Measurements from ENCODE around the gene ARMH3.

- no peak for TF ChIP-seq POLR2AphosphoS5 (IDR thresholded peaks at IDR 0.05; ENCODE audit: low read depth, low read length)
- TF ChIP-seq REST (IDR thresholded peaks at IDR 0.05; ENCODE audit: insufficient read depth in 1 of 2, low read depth in 2 of 2, low read length in 2 of 2): no peak
- no peak for TF ChIP-seq TAF1 (IDR thresholded peaks at IDR 0.05; ENCODE audit: borderline replicate concordance, insufficient read depth, low read length)
- no peak for TF ChIP-seq FOXP2 (optimal IDR thresholded peaks at IDR 0.05; ENCODE audit: borderline replicate concordance, extremely low read depth, extremely low read length, insufficient read depth)
- TF ChIP-seq SIN3A (IDR thresholded peaks at IDR 0.05; ENCODE audit: borderline replicate concordance, insufficient read depth, low read length): no peak
Measured at GRCh38 chr10:101848894-101849351, 207.1 kb downstream of the ARMH3 start.

Measured in PFSK-1 (cell line).